Body of pancreas (tissue), 4 donors: ENCODE results near the gene SYNPO2. TPM values are rescaled to one million over a fixed set of nuclear protein-coding genes. Genes with fewer than 3 reads are reported as not detected.
"Not testable (repeated sequence)": the region's sequence is repeated elsewhere in the genome, so short reads cannot be mapped to it uniquely, and the experiment has no call there.

Experiments used
- ATAC-seq: fragments of 150-250 bp; one replicate; pipeline ENCODE4 v1.9.1; 2016
- DNase-seq, 4 donors: peaks; one replicate each; pipeline ENCODE4 v3.0.0-alpha.2; 2019
- H3K27ac ChIP-seq, 4 donors: fragments of 200-600 bp; sonication (generic); 1 replicate in 3 of 4; 2 replicates in 1 of 4; pipeline versions ENCODE4 v1.5.1 to v1.6.1; 2016 to 2019; ENCODE audit warnings: mild to moderate bottlenecking in 1 of 4, mixed read lengths in 1 of 4, moderate library complexity in 1 of 4
- H3K27me3 ChIP-seq, 2 donors: fragments of 200-600 bp; sonication (generic); one replicate each; pipeline ENCODE4 v1.6.0; 2016; ENCODE audit warnings: mild to moderate bottlenecking in 1 of 2
- H3K36me3 ChIP-seq, 2 donors: fragments of 200-600 bp; sonication (generic); replicated peaks in 1 of 2; 2 replicates each; pipeline ENCODE4 v1.5.1; 2016; ENCODE audit warnings: low read depth in 2 of 2; ENCODE audit not compliant: insufficient read depth in 1 of 2
- H3K4me1 ChIP-seq: fragments of 200-600 bp; sonication (generic); one replicate; pipeline ENCODE4 v1.6.0; 2016
- H3K4me3 ChIP-seq, 2 donors: fragments of 200-600 bp; sonication (generic); 1 replicate in 1 of 2; 2 replicates in 1 of 2; pipeline ENCODE4 v1.5.1; 2016 to 2019
- H3K9me3 ChIP-seq, 3 donors: fragments of 200-600 bp; sonication (generic); 1 replicate in 2 of 3; 2 replicates in 1 of 3; pipeline ENCODE4 v1.5.1; 2016
- POLR2A ChIP-seq, 3 donors: fragments of 450-650 bp; IDR thresholded peaks; one replicate each; pipeline ENCODE4 v1.6.1; 2016; ENCODE audit warnings: antibody characterized with exemption in 3 of 3, mild to moderate bottlenecking in 2 of 3
- WGBS, 2 donors: methylation state at CpG; one replicate each; pipeline ENCODE4 v1.1.5; 2017; 5-methylcytosine and 5-hydroxymethylcytosine counted together
- intact Hi-C: fragments of 100-400 bp; cut with DNase I; formaldehyde crosslinking; loops from one replicate; pipeline ENCODE4 v1.15.1; 2023
- total RNA-seq, 2 donors: library from RNA; depleted of rRNA; stranded (reverse); fragments of >200 nt; gene quantifications; one replicate each; pipeline ENCODE4 v1.1.0, GENCODE V29; 2016
- TF ChIP-seq, protein P1 (sequence below), 7 experiments: fragments of 450-650 bp in 4 of 7; fragments of 200-600 bp in 3 of 7; sonication (generic) in 3 of 7; IDR thresholded peaks; one replicate each; pipeline ENCODE4 v1.5.1; 2016 to 2019; ENCODE audit warnings: antibody characterized with exemption in 7 of 7

SYNPO2 gene
- total RNA-seq, 2 donors from 2014 or later = 7.6 to 19.5 TPM

DNA sequence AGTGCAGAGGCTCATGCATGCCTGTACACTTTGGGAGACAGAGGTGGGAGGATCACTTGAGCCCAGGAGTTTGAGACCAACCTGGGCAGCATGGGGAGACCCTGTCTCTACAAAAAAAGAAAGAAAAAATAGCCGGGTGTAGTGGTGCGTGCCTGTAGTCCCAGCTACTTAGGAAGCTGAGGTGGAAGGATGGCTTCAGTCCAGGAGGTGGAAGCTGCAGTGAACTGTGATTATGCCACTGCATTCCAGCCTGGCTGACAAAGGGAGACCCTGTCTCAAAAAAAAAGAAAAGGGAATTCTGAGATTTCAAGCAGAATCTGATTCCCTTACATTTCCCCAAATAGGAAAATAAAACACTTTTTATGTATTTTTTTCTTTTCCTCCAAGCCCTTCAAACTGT, 83.5 kb downstream of the SYNPO2 start:
- no peak for DNase-seq
- intact Hi-C loops = no loop called here
- H3K4me1 ChIP-seq = peaks cover 8% of the 10 kb centered on the region
- H3K9me3 ChIP-seq = no peaks in the 10 kb centered on the region
- no peak overlapping the region for H3K27ac ChIP-seq
- H3K4me3 ChIP-seq = no peak overlapping the region
- H3K36me3 ChIP-seq = no peaks in the 10 kb centered on the region
- WGBS, 2 donors = 40 to 50% methylated on average over 2 of the region's 2 CpGs
- ATAC-seq = no peak
- H3K27me3 ChIP-seq = no peaks in the 10 kb centered on the region
- TF ChIP-seq POLR2A (IDR thresholded peaks at IDR 0.05) = no peak
- TF ChIP-seq, protein P1, sequence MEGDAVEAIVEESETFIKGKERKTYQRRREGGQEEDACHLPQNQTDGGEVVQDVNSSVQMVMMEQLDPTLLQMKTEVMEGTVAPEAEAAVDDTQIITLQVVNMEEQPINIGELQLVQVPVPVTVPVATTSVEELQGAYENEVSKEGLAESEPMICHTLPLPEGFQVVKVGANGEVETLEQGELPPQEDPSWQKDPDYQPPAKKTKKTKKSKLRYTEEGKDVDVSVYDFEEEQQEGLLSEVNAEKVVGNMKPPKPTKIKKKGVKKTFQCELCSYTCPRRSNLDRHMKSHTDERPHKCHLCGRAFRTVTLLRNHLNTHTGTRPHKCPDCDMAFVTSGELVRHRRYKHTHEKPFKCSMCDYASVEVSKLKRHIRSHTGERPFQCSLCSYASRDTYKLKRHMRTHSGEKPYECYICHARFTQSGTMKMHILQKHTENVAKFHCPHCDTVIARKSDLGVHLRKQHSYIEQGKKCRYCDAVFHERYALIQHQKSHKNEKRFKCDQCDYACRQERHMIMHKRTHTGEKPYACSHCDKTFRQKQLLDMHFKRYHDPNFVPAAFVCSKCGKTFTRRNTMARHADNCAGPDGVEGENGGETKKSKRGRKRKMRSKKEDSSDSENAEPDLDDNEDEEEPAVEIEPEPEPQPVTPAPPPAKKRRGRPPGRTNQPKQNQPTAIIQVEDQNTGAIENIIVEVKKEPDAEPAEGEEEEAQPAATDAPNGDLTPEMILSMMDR (IDR thresholded peaks at IDR 0.05) = no peak

DNA sequence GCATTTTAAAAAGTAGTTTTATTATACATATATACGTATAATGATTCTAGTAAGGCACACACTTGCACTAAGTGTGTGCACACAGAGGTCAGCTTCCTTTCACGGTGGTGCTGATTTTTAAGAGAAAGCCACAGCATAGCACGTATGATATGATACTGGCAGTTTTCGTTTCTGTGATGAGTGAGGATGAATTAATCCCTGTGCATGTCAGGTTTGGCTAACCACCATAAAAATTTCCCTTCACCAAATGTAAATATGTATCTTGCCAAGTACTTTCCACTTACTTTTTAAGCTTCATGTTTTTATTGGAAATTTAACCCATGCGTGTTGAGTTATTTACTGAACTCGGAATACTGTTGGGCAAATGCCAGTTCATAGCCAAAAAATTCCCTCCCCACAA, 84.6 kb downstream of the SYNPO2 start:
- Histone ChIP-seq H3K4me3 (no peak overlapping the region), H3K27ac (no peak overlapping the region), H3K4me1 (peaks cover 7% of the 10 kb centered on the region), H3K36me3 (no peaks in the 10 kb centered on the region), H3K9me3 (no peaks in the 10 kb centered on the region), H3K27me3 (no peaks in the 10 kb centered on the region)
- intact Hi-C loops = no loop called here
- TF ChIP-seq, protein P1 (IDR thresholded peaks at IDR 0.05) = no peak
- no peak for TF ChIP-seq POLR2A (IDR thresholded peaks at IDR 0.05)
- DNase-seq (no peak), ATAC-seq (no peak)
- 45 to 58% methylated on average over 6 of the region's 6 CpGs for WGBS, 2 donors

DNA sequence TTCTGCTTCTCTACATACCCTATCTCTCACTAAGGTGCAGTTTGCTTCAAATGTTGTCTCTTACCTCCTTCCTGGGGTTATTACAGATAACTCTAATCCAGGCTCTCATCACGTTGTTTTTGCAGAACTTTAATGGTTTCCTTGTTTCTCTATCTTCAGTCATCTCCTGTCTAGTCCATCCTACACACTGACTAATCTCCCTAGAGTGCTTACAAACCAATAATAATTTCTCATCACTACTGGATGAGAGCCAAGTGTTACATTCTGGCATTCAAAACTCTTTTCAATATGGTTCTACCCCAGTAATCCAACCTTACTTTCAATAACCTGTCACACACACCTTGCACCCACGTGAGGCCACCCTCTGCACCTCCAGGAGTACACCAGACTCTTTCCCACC, 86.1 kb downstream of the SYNPO2 start:
- Histone ChIP-seq H3K27me3 (no peaks in the 10 kb centered on the region), H3K27ac (no peak overlapping the region), H3K4me1 (no peaks in the 10 kb centered on the region), H3K4me3 (no peak overlapping the region), H3K36me3 (no peaks in the 10 kb centered on the region), H3K9me3 (no peaks in the 10 kb centered on the region)
- no peak for DNase-seq
- no peak for ATAC-seq
- no peak for TF ChIP-seq POLR2A (IDR thresholded peaks at IDR 0.05)
- TF ChIP-seq, protein P1 (IDR thresholded peaks at IDR 0.05) = no peak
- intact Hi-C loops = no loop called here
- 48 to 51% methylated on average over 2 of the region's 2 CpGs for WGBS, 2 donors

DNA sequence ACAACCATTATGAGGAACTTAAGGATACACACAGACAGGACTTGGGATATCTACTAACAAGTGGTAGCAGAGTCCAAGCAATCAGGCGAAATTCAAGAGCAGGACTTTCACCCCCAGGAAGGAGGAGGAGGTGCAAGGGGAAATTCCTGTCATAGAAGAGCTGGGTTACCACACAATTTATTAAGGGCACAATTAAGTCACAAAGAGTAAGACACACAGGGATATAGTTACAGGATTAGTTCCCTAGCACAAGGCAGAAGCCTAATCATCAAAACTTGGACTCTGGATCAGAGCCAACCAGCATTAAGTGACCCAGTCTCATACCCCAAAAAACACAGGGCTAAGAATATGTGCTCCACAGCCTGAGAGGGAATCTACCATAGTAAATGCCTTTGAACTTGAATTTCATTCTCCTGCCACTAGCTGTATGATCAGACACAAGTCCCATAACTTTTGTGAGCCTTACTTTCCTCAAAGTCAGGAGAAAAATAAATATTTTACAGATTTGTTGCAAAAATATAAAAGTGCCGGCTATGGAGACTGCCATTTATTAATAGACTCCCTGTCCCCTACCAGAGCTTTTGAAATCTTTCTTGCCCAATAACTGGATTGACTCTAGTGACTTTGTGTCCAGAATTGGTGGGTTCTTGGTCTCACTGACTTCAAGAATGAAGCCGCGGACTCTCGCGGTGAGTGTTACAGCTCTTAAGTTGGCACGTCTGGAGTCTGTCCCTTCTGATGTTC, 87.0 kb downstream of the SYNPO2 start:
- intact Hi-C loops = no loop called here
- TF ChIP-seq, protein P1 (IDR thresholded peaks at IDR 0.05) = no peak
- no peak for TF ChIP-seq POLR2A (IDR thresholded peaks at IDR 0.05)
- WGBS, 2 donors = 88 to 93% methylated on average over 7 of the region's 7 CpGs

DNA sequence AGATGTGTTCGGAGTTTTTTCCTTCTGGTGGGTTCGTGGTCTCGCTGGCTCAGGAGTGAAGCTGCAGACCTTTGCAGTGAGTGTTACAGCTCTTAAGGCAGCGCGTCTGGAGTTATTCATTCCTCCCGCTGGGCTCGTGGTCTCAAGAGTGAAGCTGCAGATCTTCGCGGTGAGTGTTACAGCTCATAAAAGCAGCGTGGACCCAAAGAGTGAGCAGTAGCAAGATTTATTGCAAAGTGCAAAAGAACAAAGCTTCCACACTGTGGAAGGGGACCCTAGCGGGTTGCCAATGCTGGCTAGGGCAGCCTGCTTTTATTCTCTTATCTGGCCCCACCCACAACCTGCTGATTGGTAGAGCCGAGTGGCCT, 87.5 kb downstream of the SYNPO2 start:
- H3K27ac ChIP-seq, intact Hi-C loops, H3K9me3 ChIP-seq, H3K27me3 ChIP-seq, DNase-seq, H3K4me1 ChIP-seq, H3K36me3 ChIP-seq, ATAC-seq, H3K4me3 ChIP-seq: not testable (repeated sequence)
- WGBS, 2 donors = 93 to 96% methylated on average over 12 of the region's 12 CpGs

More for the DNA sequence above, 87.0 kb downstream of the SYNPO2 start:
- H3K4me3 ChIP-seq = no peak overlapping the region
- no peaks in the 10 kb centered on the region for H3K36me3 ChIP-seq
- no peaks in the 10 kb centered on the region for H3K9me3 ChIP-seq
- DNase-seq (no peak), ATAC-seq (no peak)
- H3K27ac ChIP-seq = no peak overlapping the region
- H3K4me1 ChIP-seq = no peaks in the 10 kb centered on the region
- no peaks in the 10 kb centered on the region for H3K27me3 ChIP-seq

DNA sequence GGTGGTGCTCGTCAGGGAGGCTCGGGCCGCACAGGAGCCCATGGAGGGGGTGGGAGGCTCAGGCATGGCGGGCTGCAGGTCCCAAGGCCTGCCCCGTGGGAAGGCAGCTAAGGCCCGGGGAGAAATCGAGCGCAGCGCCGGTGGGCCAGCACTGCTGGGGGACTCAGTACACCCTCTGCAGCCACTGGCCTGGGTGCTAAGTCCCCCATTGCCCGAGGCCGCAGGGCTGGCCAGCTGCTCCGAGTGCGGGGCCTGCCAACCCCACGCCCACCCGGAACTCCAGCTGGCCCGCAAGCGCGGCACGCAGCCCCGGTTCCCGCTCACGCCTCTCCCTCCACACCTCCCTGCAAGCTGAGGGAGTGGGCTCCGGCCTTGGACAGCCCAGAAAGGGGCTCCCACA, 88.4 kb downstream of the SYNPO2 start:
- H3K27me3 ChIP-seq, intact Hi-C loops, ATAC-seq, H3K9me3 ChIP-seq, H3K4me3 ChIP-seq, H3K27ac ChIP-seq, H3K36me3 ChIP-seq, H3K4me1 ChIP-seq, DNase-seq: not testable (repeated sequence)
- 91 to 100% methylated on average over 1 to 23 of the region's 24 CpGs for WGBS, 2 donors
